Hindlimb muscle (tissue), 1 donor: ENCODE results near the gene ATP6V1G2. TPM values are rescaled to one million over a fixed set of nuclear protein-coding genes. Genes with fewer than 3 reads are reported as not detected.
A peak's percentile ranks its signal among the peaks of the same experiment; 100 is the strongest.

Experiments used
- DNase-seq: peaks from one replicate; pipeline ENCODE4 v3.0.0-alpha.2; 2013
- polyA plus RNA-seq: library from polyadenylated mRNA; unstranded; fragments of 120-200 nt; gene quantifications from one replicate; pipeline ENCODE4 v1.2.1, GENCODE V29; 2013; ENCODE audit not compliant: insufficient read length

The ATP6V1G2 gene
- polyA plus RNA-seq, 1 donor, result 4.2 TPM

GRCh38 chr6:31547727-31548543 lies 1.5 kb upstream of the ATP6V1G2 start:
- DNase-seq, result no peak

DNA sequence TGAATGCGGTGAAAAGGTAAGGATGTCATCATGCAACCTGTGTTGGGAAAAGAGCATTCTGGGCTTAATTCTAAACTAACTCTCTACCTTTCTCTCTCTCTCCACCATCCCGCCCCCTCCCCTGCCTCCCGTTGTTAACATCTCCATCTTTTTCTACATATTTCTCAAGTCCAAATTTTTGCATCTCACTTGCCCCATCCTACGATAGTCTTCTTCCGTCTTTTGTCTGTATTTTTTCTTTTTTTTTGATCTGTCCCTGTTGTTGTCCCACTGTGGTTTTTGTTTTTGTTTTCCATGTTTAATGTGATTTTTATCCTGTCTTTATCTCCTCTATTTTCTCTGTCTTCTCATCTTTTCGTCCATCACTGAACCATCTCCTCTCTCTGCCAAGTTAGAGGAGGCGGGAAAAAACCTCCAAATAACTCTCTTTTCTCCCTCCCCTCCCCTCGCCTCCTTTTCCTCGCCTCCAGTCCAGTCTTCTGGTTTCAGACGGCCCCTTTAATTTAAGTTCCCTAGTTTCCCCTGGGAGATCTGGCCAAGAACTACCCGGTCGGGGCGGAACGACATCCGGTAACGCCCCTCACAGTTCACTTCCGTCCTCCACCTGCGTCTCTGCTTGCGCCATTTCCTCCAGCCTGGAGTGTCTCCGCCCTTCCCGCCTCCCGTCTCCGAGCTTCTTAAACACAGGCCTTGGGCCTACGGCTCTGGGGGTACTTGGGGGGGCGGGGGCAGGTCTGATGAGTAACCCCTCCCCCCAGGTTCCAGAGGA lies 734 bp upstream of the ATP6V1G2 start, which contains the start of gene NFKBIL1:
Gene NFKBIL1 (plus strand): TSS at position 651 of the 769 bp plus-strand sequence. CDS start 87 bp downstream, at position 738.
- DNase-seq, result peak; percentile 98

DNA sequence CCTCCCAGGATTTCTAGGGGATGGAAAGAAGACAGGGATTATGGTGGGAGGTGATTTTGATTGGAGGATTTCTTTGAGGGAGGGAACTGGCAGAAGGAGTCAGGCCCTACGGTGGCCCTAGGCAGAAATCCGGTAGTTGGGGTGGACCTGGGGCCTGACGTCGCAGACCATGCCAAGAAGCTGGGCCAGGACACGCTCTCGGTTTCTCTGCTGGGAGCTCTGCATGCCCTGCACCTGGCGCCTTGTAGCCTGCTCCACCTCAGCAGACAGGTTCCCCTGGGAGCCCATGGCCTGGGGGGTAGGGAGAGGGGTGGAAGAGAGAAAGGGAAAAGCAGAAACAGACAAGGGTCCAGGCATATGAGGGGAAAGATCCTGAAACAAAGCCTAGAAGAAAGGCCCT lies 1.1 kb downstream of the ATP6V1G2 start:
- no peak for DNase-seq

DNA sequence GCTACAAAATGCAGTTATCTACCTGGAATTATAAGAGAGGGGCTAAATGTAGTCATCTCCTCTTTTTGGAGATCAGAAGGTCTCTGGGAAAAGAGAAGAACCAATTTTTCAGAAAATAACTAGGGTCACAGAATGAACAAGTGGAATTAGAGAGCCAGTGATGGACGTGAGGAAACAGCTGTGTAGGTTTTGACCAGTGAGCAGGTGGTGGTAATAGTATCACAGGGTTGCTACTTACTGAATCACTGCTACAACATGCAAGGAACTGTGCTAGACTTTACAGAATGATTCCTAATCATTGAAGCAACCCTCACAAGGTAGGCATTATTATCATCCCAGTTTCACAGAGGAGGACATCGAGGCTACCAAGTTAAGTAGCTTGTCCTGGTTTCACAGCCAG lies 1.7 kb downstream of the ATP6V1G2 start:
- DNase-seq, result no peak

DNA sequence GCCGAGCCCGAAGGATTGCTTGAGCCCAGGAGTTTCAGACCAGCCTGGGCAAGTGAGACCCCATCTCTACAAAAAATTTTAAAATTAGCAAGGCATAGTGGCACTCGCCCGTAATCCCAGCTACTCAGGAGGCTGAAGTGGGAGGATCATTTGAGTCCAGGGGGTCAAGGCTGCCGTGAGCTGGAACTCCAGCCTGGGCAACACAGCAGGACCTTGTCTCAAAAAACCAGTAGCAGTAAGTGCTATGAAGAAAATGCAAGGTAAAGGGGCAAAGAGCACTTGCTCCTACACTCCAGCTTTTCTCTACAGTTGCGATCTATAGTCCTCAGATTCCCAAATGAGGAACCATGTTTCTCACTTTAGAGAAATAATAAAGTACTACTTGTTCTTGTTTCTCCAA lies 2.8 kb downstream of the ATP6V1G2 start:
- no peak for DNase-seq

GRCh38 chr6:31541658-31542521 lies 4.5 kb downstream of the ATP6V1G2 start, which contains the start of gene DDX39B:
Gene DDX39B, minus strand, starts transcription at chr6:31542003. Its CDS starts 1,471 bp downstream, at chr6:31540532.
- DNase-seq, result peak; percentile 97

GRCh38 chr6:31541059-31541657 lies 5.2 kb downstream of the ATP6V1G2 start:
- DNase-seq, result no peak

DNA sequence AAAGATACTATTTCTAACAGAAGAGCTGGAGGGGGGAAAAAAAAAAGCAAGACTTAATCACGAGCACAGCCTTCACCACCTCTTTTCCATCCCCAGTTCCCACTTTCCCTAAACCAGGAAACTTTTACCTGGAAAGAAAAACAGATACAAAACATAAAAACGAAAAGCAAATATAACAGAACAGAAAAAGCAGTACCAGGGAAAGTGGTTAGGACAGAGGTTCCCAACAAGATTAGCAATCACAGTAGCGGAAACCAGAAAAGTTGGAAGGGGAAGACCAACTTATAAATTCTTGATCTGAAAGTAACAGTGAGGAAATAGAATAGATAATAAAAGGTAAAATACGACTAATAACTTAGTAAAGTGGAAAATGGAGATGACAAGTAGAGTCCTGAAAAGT lies 5.8 kb downstream of the ATP6V1G2 start:
- no peak for DNase-seq

DNA sequence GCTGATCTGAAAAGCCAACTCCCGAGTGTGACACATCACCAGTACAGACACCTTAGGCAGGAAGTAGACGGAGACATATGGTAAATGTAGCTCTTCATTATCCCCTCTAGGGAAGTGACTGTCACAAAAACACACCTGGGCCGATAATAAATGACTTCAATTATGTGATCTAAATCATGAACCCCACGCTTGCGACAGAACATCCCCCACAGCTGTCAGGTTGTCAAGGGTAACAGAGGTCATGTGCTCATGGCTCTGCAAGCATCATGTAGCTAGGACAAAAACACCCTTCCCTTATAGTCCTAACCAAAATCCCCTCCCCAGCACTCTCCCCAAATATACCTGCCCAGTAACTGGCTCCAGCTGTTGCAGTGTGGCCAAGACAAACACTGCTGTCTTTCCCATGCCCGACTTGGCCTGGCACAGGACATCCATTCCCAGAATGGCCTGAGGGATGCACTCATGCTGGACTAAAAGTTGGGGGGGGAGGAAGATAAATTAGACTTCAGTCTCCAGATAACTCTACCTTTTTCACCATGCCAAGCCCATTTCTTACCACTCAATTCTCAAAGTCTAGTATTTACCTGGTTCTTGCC lies 7.5 kb downstream of the ATP6V1G2 start:
- no peak for DNase-seq

DNA sequence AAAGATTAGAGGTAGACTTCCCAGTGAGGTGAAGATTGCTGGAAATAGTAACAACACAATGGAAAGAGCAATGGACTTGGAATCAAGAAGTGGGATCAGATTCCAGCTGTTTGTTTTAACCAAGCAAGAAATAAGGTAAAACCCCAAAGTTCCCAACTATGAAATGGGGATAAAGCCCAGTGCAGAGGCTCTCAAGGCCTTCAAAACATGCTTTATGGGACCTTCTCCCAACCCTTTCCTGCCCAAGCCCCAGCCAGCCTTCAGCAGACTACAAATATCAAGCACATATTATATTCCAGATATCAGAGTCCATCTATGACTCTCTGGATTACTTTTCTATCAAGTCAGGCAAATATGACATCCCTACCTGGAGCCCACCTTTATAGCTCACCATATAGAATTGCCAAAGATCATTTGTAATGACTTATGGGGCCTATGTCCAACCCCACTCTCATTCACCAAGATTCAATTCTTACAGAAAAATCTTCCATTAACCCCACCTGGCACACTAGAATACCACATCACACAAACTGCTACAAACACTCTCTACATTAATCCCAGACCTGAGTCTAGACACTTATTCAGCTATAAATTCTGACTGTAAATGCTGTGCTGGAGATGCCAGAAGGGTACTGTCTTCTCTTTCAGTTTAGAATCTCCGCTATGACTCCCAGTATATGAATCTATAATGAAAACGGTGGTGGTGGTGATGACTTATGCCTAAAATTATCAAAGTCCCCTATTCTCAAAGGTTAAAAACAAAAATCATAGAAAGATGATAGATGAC lies 10.7 kb downstream of the ATP6V1G2 start:
- no peak for DNase-seq

- DNase-seq, result no peak
Observed at GRCh38 chr6:31534521-31535040, 11.8 kb downstream of the ATP6V1G2 start.

DNA sequence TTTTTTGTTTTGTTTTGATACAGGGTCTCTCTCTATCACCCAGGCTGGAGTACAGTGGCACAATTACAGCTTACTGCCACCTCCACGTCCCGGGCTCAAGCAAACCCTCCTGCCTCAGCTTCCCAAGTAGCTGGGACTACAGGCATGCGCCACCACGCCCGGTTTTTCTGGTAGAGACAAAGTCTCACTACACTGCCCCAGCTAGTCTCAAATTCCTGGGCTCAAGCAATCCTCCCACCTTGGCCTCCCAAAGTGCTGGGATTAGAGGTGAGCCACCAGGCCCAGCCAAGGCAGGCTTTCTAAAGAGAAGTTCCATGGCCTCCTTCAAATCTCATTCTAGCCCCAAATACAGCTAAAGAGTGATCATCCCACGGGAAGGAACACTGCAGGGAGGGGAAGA lies 12.4 kb downstream of the ATP6V1G2 start:
- DNase-seq, result no peak

DNA sequence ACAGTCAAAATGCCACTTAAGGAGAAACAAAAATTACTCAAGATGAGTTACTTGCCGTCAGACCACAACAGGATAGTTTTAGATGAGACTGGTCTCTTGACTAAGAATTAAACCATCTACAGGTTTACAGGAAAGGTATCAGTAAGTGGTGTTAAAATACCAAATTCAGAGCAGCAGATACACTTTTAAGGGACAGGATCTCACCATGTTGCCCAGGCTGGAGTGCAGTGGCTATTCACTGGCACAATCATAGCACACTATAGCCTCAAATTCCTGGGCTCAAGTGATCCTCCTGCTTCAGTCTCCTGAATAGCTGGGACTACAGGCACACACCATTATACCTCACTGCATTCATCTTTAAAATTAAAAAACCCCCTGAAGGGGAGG lies 13.0 kb downstream of the ATP6V1G2 start:
- DNase-seq, result no peak

- no peak for DNase-seq
Observed at GRCh38 chr6:31532644-31533454, 13.6 kb downstream of the ATP6V1G2 start.

- no peak for DNase-seq
Observed at GRCh38 chr6:31531771-31532643, 14.4 kb downstream of the ATP6V1G2 start.

DNA sequence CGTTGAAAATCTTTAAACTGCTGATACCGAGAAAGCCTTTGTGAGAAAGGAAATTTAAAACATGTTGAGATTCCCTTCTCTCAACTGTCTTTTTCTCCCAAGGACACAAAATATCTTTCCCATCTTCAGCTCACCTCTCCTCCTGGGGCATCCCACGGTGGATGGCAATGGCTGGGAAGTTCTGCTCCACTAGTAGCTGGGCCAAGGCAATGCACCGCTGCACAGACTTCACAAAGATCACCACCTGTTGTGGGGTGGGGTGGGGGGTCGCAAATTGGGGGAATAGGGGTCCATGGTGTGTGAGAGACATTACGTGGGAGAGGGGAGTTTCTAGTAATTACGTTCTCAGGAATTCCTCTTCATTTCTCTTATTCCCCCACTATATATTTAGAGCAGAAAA lies 15.2 kb downstream of the ATP6V1G2 start:
- DNase-seq, result no peak

GRCh38 chr6:31530659-31531058 lies 15.7 kb downstream of the ATP6V1G2 start:
- DNase-seq, result no peak

DNA sequence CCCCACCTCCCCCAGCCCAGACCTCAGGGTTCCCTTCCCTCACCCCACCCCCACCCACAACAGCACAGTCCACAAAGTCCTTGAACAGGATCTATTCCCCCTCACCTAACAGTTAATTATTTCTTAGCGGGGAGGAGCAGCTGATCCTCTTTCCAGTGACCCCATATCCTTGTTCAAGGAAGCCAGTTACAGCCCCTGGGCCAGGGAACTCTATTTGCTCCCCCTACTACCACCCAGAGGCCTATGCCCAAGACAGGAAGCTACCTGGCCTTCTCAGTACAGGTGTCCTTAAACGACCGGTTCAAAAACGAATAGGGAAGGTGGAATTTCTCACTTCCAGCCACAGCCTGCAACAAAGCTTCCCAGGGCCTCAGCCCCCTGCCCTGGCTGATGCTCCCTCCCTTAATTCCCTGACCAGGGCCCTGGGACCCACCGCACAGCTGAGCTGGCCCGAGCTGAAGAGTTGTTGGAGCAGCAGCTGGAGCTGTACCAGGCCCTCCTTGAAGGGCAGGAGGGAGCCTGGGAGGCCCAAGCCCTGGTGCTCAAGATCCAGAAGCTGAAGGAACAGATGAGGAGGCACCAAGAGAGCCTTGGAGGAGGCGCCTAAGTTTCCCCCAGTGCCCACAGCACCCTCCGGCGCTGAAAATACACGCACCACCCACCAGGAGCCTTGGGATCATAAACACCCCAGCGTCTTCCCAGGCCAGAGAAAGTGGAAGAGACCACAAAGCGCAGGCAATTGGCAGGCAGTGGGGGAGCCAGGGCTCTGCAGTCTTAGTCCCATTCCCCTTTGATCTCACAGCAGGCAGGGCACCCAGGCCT lies 16.9 kb downstream of the ATP6V1G2 start:
- DNase-seq, result no peak
